GM19099 (cell line): Measurements from ENCODE around the gene AUTS2.

ENCODE experiments used
- POLR2A ChIP-seq: IDR thresholded peaks from 3 replicates; pipeline ENCODE4 v1.6.1; 2011; ENCODE audit warnings: low read depth; ENCODE audit not compliant: insufficient read length; ENCODE audit errors: extremely low read depth

Gene AUTS2

GRCh38 chr7:69844264-69844868 lies 246.1 kb downstream of the AUTS2 start:
- TF ChIP-seq POLR2A = no peak

GRCh38 chr7:69845721-69846495 lies 247.6 kb downstream of the AUTS2 start:
- no peak for TF ChIP-seq POLR2A

- TF ChIP-seq POLR2A = no peak
Observed at GRCh38 chr7:69847921-69848612, 249.8 kb downstream of the AUTS2 start.

GRCh38 chr7:69849268-69849667 lies 251.0 kb downstream of the AUTS2 start:
- TF ChIP-seq POLR2A = no peak

- no peak for TF ChIP-seq POLR2A
Observed at GRCh38 chr7:69857014-69857413, 258.7 kb downstream of the AUTS2 start.

GRCh38 chr7:69858471-69858870 lies 260.2 kb downstream of the AUTS2 start:
- TF ChIP-seq POLR2A = no peak

GRCh38 chr7:69859342-69859741 lies 261.1 kb downstream of the AUTS2 start:
- TF ChIP-seq POLR2A = no peak

- TF ChIP-seq POLR2A = no peak
Observed at GRCh38 chr7:69860486-69860885, 262.2 kb downstream of the AUTS2 start.

- no peak for TF ChIP-seq POLR2A
Observed at GRCh38 chr7:69860941-69861622, 262.8 kb downstream of the AUTS2 start.

GRCh38 chr7:69862413-69863064 lies 264.3 kb downstream of the AUTS2 start:
- no peak for TF ChIP-seq POLR2A

GRCh38 chr7:69864274-69864673 lies 266.0 kb downstream of the AUTS2 start:
- no peak for TF ChIP-seq POLR2A

- TF ChIP-seq POLR2A = no peak
Observed at GRCh38 chr7:69864822-69865221, 266.5 kb downstream of the AUTS2 start.

- TF ChIP-seq POLR2A = no peak
Observed at GRCh38 chr7:69868921-69869320, 270.6 kb downstream of the AUTS2 start.

GRCh38 chr7:69871213-69871885 lies 273.1 kb downstream of the AUTS2 start:
- no peak for TF ChIP-seq POLR2A
